Right atrium auricular region (tissue), 2 donors: ENCODE data around the gene MYO15B. TPM values are rescaled to one million over a fixed set of nuclear protein-coding genes. Genes with fewer than 3 reads are reported as not detected.

ENCODE experiments used
- DNase-seq: peaks from one replicate; pipeline ENCODE4 v3.0.0-alpha.2; 2019; ENCODE audit warnings: low spot score
- H3K27ac ChIP-seq, 2 donors: fragments of 200-600 bp; sonication (generic); 1 replicate in 1 of 2; 2 replicates in 1 of 2; pipeline ENCODE4 v1.5.1; 2016 to 2019
- H3K27me3 ChIP-seq, 2 donors: fragments of 200-600 bp; sonication (generic); one replicate each; pipeline versions ENCODE4 v1.5.1 to v1.6.0; 2017 to 2019
- H3K36me3 ChIP-seq: fragments of 200-600 bp; sonication (generic); one replicate; pipeline ENCODE4 v1.5.1; 2016
- H3K4me1 ChIP-seq, 2 donors: fragments of 200-600 bp; sonication (generic); one replicate each; pipeline versions ENCODE4 v1.5.1 to v1.6.0; 2017 to 2019
- H3K4me3 ChIP-seq, 2 donors: fragments of 200-600 bp; sonication (generic); 1 replicate in 1 of 2; 2 replicates in 1 of 2; pipeline ENCODE4 v1.5.1; 2017 to 2019; ENCODE audit warnings: mild to moderate bottlenecking in 1 of 2, moderate library complexity in 1 of 2
- H3K9me3 ChIP-seq, 2 donors: fragments of 200-600 bp; sonication (generic); one replicate each; pipeline ENCODE4 v1.5.1; 2019
- CTCF ChIP-seq, 2 donors: fragments of 200-600 bp; sonication (generic); IDR thresholded peaks; one replicate each; pipeline ENCODE4 v1.5.1; 2019; ENCODE audit warnings: antibody characterized with exemption in 2 of 2
- total RNA-seq, 2 donors: library from RNA; depleted of rRNA; stranded (reverse); fragments of >200 nt; gene quantifications; one replicate each; pipeline ENCODE4 v1.1.0, GENCODE V29; 2016

MYO15B gene
- total RNA-seq = 10 to 100 TPM; 29.3 to 34.3 TPM

GRCh38 chr17:75587675-75588595 is at the start of gene MYO15B:
Gene MYO15B (plus strand): TSS chr17:75587800. CDS start chr17:75588058, 258 bp downstream.
- Histone ChIP-seq H3K27ac (peak within 1 kb of the TSS; percentile 91 to 96), H3K36me3 (no peaks in the 10 kb centered on the region), H3K9me3 (no peaks in the 10 kb centered on the region), H3K27me3 (no peaks in the 10 kb centered on the region), H3K4me3 (peak within 1 kb of the TSS; percentile 45 to 74), H3K4me1 (peaks cover 0 to 24% of the 10 kb centered on the region in 2 donors)
- DNase-seq = peak; percentile 61
- TF ChIP-seq CTCF (IDR thresholded peaks at IDR 0.05) = peak; percentile 48 to 51

DNA sequence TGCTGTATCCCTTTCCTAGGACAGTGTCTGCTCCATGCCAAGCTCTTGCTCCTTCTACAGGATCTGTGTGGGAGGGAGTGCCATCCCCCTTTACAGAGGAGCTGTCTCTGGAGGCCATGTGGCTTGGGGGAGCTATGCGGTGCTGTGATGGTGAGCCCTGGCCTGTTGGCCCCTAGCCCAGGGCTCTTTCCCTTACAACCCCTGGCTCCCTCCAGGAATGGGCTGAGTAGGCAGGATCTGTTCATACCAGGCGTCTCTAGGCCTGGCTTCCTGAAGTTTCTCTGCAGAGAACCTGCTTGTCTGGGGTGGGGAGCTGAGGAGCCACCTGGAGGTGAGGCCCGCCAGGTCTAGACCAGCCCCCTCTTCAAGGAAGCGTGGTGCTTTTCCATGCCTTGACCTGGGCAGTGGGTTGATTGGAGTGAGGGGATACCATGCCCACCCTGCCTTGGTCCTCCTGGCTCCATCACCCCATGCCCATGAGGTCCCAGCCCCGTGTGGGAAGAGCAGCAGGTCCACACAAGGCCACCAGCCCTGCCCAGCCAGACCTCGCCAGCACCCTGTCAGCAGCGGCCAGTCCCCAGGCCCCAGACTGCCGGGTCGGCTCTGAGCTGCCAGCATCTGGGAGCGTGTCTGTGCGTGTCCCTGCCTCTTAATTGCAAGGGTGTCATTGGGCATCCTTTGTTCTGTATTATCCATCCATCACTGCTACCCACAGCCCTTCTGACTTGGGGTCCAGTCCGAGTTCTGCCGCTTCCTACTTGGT is 47.5 kb upstream of the MYO15B start:
- Histone ChIP-seq H3K27me3 (no peaks in the 10 kb centered on the region), H3K4me3 (no peak overlapping the region), H3K9me3 (no peaks in the 10 kb centered on the region), H3K27ac (no peak overlapping the region), H3K36me3 (no peaks in the 10 kb centered on the region), H3K4me1 (no peaks in the 10 kb centered on the region)
- no peak for DNase-seq
- TF ChIP-seq CTCF (IDR thresholded peaks at IDR 0.05) = no peak

GRCh38 chr17:75540923-75541503 is 46.6 kb upstream of the MYO15B start:
- Histone ChIP-seq H3K27ac (no peak overlapping the region), H3K27me3 (no peaks in the 10 kb centered on the region)
- TF ChIP-seq CTCF (IDR thresholded peaks at IDR 0.05) = no peak

GRCh38 chr17:75542229-75542628 is 45.4 kb upstream of the MYO15B start:
- Histone ChIP-seq H3K4me3 (no peak overlapping the region), H3K27ac (no peak overlapping the region), H3K9me3 (no peaks in the 10 kb centered on the region), H3K27me3 (no peaks in the 10 kb centered on the region), H3K4me1 (no peaks in the 10 kb centered on the region), H3K36me3 (no peaks in the 10 kb centered on the region)
- DNase-seq = no peak
- no peak for TF ChIP-seq CTCF (IDR thresholded peaks at IDR 0.05)

More at GRCh38 chr17:75540923-75541503, 46.6 kb upstream of the MYO15B start:
- Histone ChIP-seq H3K4me1 (no peaks in the 10 kb centered on the region), H3K4me3 (no peak overlapping the region), H3K9me3 (no peaks in the 10 kb centered on the region), H3K36me3 (no peaks in the 10 kb centered on the region)
- no peak for DNase-seq

GRCh38 chr17:75542728-75543336 is 44.8 kb upstream of the MYO15B start:
- no peak for DNase-seq
- H3K27ac ChIP-seq = no peak overlapping the region
- no peaks in the 10 kb centered on the region for H3K36me3 ChIP-seq

More at GRCh38 chr17:75542728-75543336, 44.8 kb upstream of the MYO15B start:
- Histone ChIP-seq H3K4me3 (no peak overlapping the region), H3K4me1 (no peaks in the 10 kb centered on the region), H3K27me3 (no peaks in the 10 kb centered on the region), H3K9me3 (no peaks in the 10 kb centered on the region)
- no peak for TF ChIP-seq CTCF (IDR thresholded peaks at IDR 0.05)
